NB4 (cell line): ENCODE results near the gene PRICKLE2.

Experiments used
- CTCF ChIP-seq: IDR thresholded peaks from one replicate; pipeline ENCODE4 v1.5.1; 2012; ENCODE audit warnings: low read depth, low read length
- MAX ChIP-seq: IDR thresholded peaks from 2 replicates; pipeline ENCODE4 v1.6.1; 2011; ENCODE audit warnings: low read depth, low read length
- MYC ChIP-seq: IDR thresholded peaks from 2 replicates; pipeline ENCODE4 v1.6.1; 2011; ENCODE audit warnings: low read depth, low read length
- POLR2A ChIP-seq: IDR thresholded peaks from 2 replicates; pipeline ENCODE4 v1.6.1; 2011; ENCODE audit warnings: mild to moderate bottlenecking; ENCODE audit not compliant: insufficient read length; ENCODE audit errors: extremely low read depth

GRCh38 chr3:64155328-64155727, 69.9 kb downstream of the PRICKLE2 start:
- no peak for TF ChIP-seq POLR2A
- TF ChIP-seq CTCF, result no peak
- no peak for TF ChIP-seq MYC
- no peak for TF ChIP-seq MAX
